Frontal cortex (tissue), 4 donors: Measurements from ENCODE around the gene HSDL2. TPM values are rescaled to one million over a fixed set of nuclear protein-coding genes. Genes with fewer than 3 reads are reported as not detected.

Experiments
- DNase-seq, 2 donors: peaks; one replicate each; pipeline ENCODE4 v3.0.0; 2012; ENCODE audit warnings: low spot score in 2 of 2
- FAIRE-seq: peaks from 2 replicates; lab custom pipeline; 2012; peaks lifted over from hg19 to GRCh38; lab: Jason Lieb, UNC
- total RNA-seq: library from RNA; depleted of rRNA; stranded (reverse); fragments of >200 nt; gene quantifications from one replicate; pipeline ENCODE4 v1.2.3, GENCODE V29; 2014
- donor health status: control.
- donor health status: control.
- donor health status: control.

The HSDL2 gene
- total RNA-seq, 1 donor from 2014 or later, result 11.0 TPM

- DNase-seq (no peak), FAIRE-seq (no peak)
These were observed 140.7 kb downstream of the HSDL2 start for GRCh38 chr9:112520656-112521055.

Other genes starting within 250 kb of the HSDL2 start
- gene SUSD1, start 204.8 kb upstream of the HSDL2 start, total RNA-seq, result 63.6 TPM
- gene PTBP3, start 46.5 kb upstream of the HSDL2 start, total RNA-seq, result 39.5 TPM
- gene KIAA1958, start 106.7 kb downstream of the HSDL2 start, total RNA-seq, result 10.6 TPM